ENCODE measurements around the gene CYP26A1. TPM values are rescaled to one million over a fixed set of nuclear protein-coding genes. Genes with fewer than 3 reads are reported as not detected.
"Not testable (repeated sequence)": the region's sequence is repeated elsewhere in the genome, so short reads cannot be mapped to it uniquely, and the experiment has no call there.

Gene CYP26A1
- total RNA-seq, 1 donor from 2014 or later = not detected

- Histone ChIP-seq H3K27me3 (ENCODE audit: control insufficient read depth, insufficient read depth, low read length) (peaks cover 4% of the 10 kb centered on the region), H3K36me3 (ENCODE audit: control insufficient read depth, insufficient read depth, low read length) (no peaks in the 10 kb centered on the region), H3K4me3 (ENCODE audit: low read depth, low read length) (no peak overlapping the region)
- no peak for TF ChIP-seq CTCF (IDR thresholded peaks at IDR 0.05; ENCODE audit: insufficient read depth, low read length, severe bottlenecking)
- FAIRE-seq (peak; percentile 7), DNase-seq (ENCODE audit: low read depth) (no peak)
These were observed 21.5 kb downstream of the CYP26A1 start for GRCh38 chr10:93095225-93095624.

- TF ChIP-seq CTCF (IDR thresholded peaks at IDR 0.05; ENCODE audit: insufficient read depth, low read length, severe bottlenecking) = no peak
- FAIRE-seq = no peak
- H3K36me3 ChIP-seq (ENCODE audit: control insufficient read depth, insufficient read depth, low read length) = no peaks in the 10 kb centered on the region
- H3K4me3 ChIP-seq (ENCODE audit: low read depth, low read length) = no peak overlapping the region
- DNase-seq (ENCODE audit: low read depth) = no peak
- H3K27me3 ChIP-seq (ENCODE audit: control insufficient read depth, insufficient read depth, low read length) = peaks cover 4% of the 10 kb centered on the region
These were observed 23.2 kb downstream of the CYP26A1 start for GRCh38 chr10:93096901-93097300.

- TF ChIP-seq CTCF (IDR thresholded peaks at IDR 0.05; ENCODE audit: insufficient read depth, low read length, severe bottlenecking) = no peak
- H3K27me3 ChIP-seq (ENCODE audit: control insufficient read depth, insufficient read depth, low read length) = peaks cover 4% of the 10 kb centered on the region
- H3K4me3 ChIP-seq (ENCODE audit: low read depth, low read length) = no peak overlapping the region
- H3K36me3 ChIP-seq (ENCODE audit: control insufficient read depth, insufficient read depth, low read length) = no peaks in the 10 kb centered on the region
- no peak for FAIRE-seq
- no peak for DNase-seq (ENCODE audit: low read depth)
These were observed 23.7 kb downstream of the CYP26A1 start for GRCh38 chr10:93097386-93097785.

GRCh38 chr10:93098816-93099215 is 25.1 kb downstream of the CYP26A1 start:
- Histone ChIP-seq H3K27me3 (ENCODE audit: control insufficient read depth, insufficient read depth, low read length) (peaks cover 4% of the 10 kb centered on the region), H3K4me3 (ENCODE audit: low read depth, low read length) (no peak overlapping the region), H3K36me3 (ENCODE audit: control insufficient read depth, insufficient read depth, low read length) (no peaks in the 10 kb centered on the region)
- DNase-seq (ENCODE audit: low read depth) (no peak), FAIRE-seq (no peak)
- TF ChIP-seq CTCF (IDR thresholded peaks at IDR 0.05; ENCODE audit: insufficient read depth, low read length, severe bottlenecking) = no peak

GRCh38 chr10:93099670-93100069 is 26.0 kb downstream of the CYP26A1 start:
- Histone ChIP-seq H3K36me3 (ENCODE audit: control insufficient read depth, insufficient read depth, low read length) (no peaks in the 10 kb centered on the region), H3K27me3 (ENCODE audit: control insufficient read depth, insufficient read depth, low read length) (peaks cover 4% of the 10 kb centered on the region), H3K4me3 (ENCODE audit: low read depth, low read length) (no peak overlapping the region)
- FAIRE-seq (no peak), DNase-seq (ENCODE audit: low read depth) (no peak)
- no peak for TF ChIP-seq CTCF (IDR thresholded peaks at IDR 0.05; ENCODE audit: insufficient read depth, low read length, severe bottlenecking)

- H3K4me3 ChIP-seq (ENCODE audit: low read depth, low read length); H3K36me3 ChIP-seq (ENCODE audit: control insufficient read depth, insufficient read depth, low read length); H3K27me3 ChIP-seq (ENCODE audit: control insufficient read depth, insufficient read depth, low read length); DNase-seq (ENCODE audit: low read depth); FAIRE-seq: not testable (repeated sequence)
These were observed 27.5 kb downstream of the CYP26A1 start for GRCh38 chr10:93101148-93101547.

Data from bronchial epithelial cell (primary cell).